ENCODE measurements around the gene SIPA1. TPM values are rescaled to one million over a fixed set of nuclear protein-coding genes. Genes with fewer than 3 reads are reported as not detected.

Gene SIPA1
- total and polyA plus RNA-seq, 2 of the 8 experiments (the other 6 are each of a cell fraction or from before 2014, with no cell fraction given) = 35.3 to 72.2 TPM

GRCh38 chr11:65625628-65626342, 12.1 kb upstream of the SIPA1 start (continued):
- peak; percentile 56; the same call in 1 of the 2 replicates for TF ChIP-seq EGR1 (IDR thresholded peaks at IDR 0.05; ENCODE audit: borderline replicate concordance, low read depth, low read length)
- 0 out of 2 replicates have a peak, but pooled peaks have one; percentile 13 for TF ChIP-seq YY1 (IDR thresholded peaks at IDR 0.05; ENCODE audit: low read depth, low read length)
- TF ChIP-seq POLR2AphosphoS5 (IDR thresholded peaks at IDR 0.05; ENCODE audit: low read depth, low read length) = no peak

Data from H1 (cell line).